ENCODE results near the gene ADORA2A.

- TF ChIP-seq PML (IDR thresholded peaks at IDR 0.05; ENCODE audit: low read length) (no peak), ZBTB40 (IDR thresholded peaks at IDR 0.05; ENCODE audit: borderline replicate concordance) (no peak), BACH1 (IDR thresholded peaks at IDR 0.05; ENCODE audit: borderline replicate concordance) (no peak), CTCF (IDR thresholded peaks at IDR 0.05 in 2 of 3, conservative IDR thresholded peaks at IDR 0.05 in 1 of 3; ENCODE audit: control insufficient read depth in 2 of 3, extremely low read depth in 1 of 3, insufficient read depth in 1 of 3, low read depth in 3 of 3, low read length in 3 of 3) (no peak), E2F8 (IDR thresholded peaks at IDR 0.05; ENCODE audit: low read depth, partially characterized antibody) (no peak), RAD51 (IDR thresholded peaks at IDR 0.05) (no peak), SUZ12 (IDR thresholded peaks at IDR 0.05; ENCODE audit: unreplicated experiment) (no peak)
- TF ChIP-seq, protein P1, sequence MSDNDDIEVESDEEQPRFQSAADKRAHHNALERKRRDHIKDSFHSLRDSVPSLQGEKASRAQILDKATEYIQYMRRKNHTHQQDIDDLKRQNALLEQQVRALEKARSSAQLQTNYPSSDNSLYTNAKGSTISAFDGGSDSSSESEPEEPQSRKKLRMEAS (IDR thresholded peaks at IDR 0.05; ENCODE audit: low read depth, low read length): no peak
Measured at GRCh38 chr22:24414984-24415945, 12.1 kb upstream of the ADORA2A start.
